GM19324 (cell line): ENCODE results near the gene TPRN.

Experiments
- ATAC-seq: cut with Tn5 transposase; IDR thresholded peaks from one replicate; pipeline ENCODE4 v1.9.1; 2021; ENCODE audit warnings: mild to moderate bottlenecking, moderate library complexity; ENCODE audit not compliant: unreplicated experiment, low FRiP score

Gene TPRN

DNA sequence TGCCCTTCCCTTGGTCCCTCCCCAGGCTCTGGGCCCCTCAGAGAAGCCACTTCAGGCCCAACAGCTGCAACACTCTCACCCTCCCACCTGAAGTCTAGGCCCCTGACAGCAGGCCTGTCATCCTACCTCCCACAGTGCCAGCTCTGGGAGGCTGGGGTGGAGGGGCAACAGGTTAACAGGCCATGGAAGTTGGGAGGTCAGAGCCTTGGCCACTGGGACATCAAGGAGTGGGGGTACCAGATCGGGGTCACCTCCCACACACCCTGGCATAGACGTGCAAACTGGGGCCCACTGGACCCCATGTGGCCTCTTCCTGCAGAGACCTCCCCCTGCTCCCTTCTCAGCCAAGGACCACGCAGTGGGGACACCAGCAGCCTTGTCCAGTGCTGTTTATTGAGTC is 9.3 kb downstream of the TPRN start:
- no peak for ATAC-seq

GRCh38 chr9:137190315-137190856 is 10.2 kb downstream of the TPRN start:
- no peak for ATAC-seq

GRCh38 chr9:137189297-137190295 is 10.9 kb downstream of the TPRN start:
- no peak for ATAC-seq

DNA sequence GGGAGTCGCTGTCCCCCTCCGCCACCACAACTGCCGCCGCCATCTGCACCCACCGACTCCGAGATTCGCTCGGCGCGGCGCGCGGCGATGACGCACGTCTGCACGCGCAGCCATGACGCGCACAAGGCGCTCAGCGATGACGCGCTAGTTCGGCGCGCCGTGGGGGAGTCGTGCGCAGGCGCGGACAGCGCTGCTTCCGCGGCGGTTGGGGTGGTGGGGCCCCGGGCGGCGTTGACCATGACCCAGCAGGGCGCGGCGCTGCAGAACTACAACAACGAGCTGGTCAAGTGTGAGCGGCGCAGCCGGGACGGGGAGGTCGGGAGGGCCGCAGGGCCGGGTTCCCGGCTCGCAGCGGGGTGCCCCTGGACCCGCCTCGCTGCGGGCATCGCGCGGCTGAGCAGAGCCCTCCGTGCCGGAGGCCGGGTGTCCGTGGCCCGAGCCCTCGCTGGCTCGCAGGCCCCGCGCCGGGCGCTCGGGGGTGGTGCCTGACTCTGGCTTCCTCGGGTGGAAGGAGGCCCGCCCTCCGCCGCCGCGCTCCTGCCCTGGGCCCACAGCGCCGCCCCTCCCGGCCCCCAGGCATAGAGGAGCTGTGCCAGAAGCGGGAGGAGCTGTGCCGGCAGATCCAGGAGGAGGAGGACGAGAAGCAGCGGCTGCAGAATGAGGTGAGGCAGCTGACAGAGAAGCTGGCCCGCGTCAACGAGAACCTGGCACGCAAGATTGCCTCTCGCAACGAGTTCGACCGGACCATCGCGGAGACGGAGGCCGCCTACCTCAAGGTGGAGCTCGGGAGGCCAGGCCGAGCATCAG is 11.8 kb downstream of the TPRN start, which contains the start of the genes ANAPC2 and SSNA1:
Gene ANAPC2 (minus strand): TSS at position 71 of the 807 bp plus-strand sequence. CDS start 28 bp downstream, at position 43.
Gene SSNA1 (plus strand): TSS at position 187 of the 807 bp plus-strand sequence. CDS start 51 bp downstream, at position 238.
- peak; percentile 86 for ATAC-seq

DNA sequence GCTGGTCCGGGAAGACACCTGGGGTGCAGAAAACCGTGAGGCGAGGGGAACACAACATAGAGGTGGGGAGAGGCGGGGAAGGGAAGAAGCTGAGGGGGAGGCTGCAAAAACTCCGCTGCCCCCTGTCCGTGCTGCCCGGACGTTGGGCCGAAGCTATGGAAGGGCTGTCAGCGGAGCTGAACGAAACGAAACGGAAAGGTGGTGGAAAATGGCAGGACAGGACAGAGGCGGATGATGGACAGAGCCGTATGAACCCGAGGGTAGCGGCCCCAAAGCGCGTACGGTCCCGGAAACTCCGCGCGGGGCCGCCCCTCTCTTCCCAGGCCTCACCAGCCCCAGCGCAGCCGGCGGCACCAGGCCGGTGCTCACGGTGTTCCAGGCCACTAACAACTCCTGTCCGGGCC is 12.5 kb downstream of the TPRN start:
- no peak for ATAC-seq

DNA sequence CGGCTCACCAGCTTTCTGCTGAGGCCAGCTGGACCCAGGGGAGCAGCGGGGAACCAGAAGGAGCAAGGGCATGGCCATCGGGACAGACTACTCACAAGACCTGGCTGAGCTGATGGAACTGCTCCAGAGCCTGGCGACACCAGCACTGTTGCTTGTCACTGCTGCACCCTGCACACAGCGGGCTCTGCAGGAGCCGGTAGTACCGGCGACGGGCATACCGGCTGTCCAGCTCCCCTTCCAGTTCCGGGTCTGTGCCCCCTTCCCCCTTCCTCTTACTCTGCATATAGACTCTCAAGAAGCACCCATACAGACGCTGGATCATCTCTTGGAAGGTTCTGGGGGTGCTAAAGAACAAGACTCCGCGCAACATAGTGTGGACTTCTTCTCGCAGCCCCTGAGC is 13.2 kb downstream of the TPRN start:
- ATAC-seq: no peak

- ATAC-seq: no peak
Observed at GRCh38 chr9:137186385-137186784, 14.2 kb downstream of the TPRN start.

DNA sequence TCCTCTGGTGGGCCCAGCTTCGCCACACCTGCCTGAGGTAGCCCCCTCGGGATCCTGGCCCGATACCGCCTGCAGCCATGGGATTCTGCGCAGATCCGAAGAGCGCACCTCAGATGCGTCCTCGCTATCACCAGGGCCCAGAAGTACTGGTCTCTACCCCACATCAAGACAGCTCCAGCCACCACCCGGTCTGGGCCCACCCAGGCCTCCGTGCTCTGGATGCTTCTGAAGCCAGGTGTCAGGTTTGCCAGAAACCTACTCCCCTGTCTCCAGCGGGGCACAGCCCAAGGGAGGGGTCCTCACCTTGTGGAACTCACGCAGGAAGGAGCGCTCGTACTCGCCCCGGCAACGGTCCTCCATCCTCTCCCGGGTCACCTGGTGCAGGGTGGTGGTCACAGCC is 14.6 kb downstream of the TPRN start:
- no peak for ATAC-seq

- ATAC-seq: no peak
Observed at GRCh38 chr9:137184881-137185660, 15.5 kb downstream of the TPRN start.

GRCh38 chr9:137183980-137184595 is 16.5 kb downstream of the TPRN start:
- no peak for ATAC-seq

- no peak for ATAC-seq
Observed at GRCh38 chr9:137182836-137183235, 17.7 kb downstream of the TPRN start.

GRCh38 chr9:137181680-137182079 is 18.9 kb downstream of the TPRN start:
- ATAC-seq: no peak

GRCh38 chr9:137180491-137180890 is 20.1 kb downstream of the TPRN start:
- ATAC-seq: no peak

DNA sequence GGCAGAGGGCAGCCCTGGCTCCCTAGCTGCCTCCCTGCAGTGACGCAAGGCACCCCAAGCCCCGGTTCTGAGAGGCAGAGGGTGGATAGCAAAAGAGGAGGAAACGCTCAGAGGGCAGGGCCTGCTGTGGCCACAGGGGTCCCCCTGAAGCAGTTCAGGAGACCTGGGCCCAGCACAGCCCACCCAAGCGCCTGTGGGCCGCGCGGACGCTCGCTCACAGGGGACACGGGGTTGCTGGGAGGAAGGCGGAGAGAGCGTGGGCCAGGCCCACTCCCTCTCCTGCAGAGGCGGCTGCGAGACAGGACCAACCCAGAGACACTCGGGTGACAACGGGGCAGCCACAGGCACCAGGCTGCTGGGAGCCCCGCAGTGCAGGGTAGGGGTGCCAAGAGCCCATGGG is 20.8 kb downstream of the TPRN start:
- no peak for ATAC-seq

DNA sequence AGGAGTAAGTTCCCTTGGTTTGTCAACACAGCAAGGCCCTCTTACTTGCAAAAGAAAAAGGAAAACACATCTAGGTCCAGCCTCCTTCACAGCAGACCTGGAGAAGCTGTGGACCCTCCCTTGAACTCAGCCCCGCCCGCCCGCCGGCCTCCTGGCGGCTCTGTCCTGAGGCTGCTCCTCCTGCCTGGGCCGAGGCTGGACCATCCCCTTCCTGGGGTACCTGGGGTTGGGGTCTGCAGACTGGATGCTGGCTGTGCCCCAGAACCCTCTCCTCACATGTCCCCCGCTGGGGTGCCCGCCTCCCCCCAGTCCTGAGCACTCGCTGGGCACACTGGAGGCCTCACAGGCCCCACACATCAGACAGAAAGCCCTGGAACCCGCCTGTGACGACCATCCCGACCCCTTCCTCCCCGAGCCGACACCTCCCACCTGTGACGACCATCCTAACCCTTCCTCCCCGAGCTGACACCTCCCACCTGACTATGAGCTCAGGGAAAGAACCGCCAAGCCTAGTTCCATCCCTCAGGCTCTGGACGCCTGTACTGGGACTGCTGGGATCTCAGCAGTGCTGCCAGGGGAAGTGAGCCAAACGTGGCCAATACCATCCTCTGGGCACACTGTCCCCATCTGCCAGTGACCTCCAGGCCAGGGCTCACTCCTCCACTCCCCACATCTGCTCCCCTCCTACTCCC is 21.5 kb downstream of the TPRN start:
- no peak for ATAC-seq

DNA sequence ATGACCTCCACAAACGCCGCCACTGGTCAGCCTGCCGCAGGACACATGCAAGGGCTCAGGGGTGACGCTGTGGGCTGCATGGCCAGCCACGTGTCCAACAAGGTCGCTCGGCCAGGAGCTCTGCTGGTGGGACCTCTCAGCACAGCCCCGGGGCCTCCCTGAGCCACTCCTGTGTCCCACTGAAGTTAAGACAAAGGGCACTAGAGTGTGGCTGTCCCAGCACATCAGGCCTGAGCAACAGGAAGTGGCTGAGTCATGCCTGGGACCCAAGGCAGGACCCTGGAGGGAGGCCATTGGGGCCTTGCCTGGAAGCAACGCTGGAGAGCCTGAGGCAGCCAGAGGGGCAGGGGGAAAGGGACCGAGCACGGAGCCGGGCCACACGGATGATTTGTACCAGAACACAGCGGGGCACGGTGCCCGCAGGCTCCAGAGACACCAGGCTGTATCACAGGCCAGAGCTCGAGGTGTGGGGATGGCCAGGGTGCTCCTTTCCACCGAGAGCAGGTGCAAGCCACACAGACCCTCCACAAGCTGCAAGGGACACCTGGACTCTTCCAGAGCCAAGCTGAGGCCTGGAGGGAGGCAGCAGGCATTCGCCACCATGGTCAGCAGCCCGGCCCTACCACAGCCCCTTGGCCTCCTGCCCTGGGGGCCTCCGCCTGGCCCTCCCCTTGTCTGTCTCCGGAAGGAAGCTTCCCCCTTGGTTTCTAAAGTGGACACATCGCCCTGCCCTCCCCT is 22.2 kb downstream of the TPRN start:
- no peak for ATAC-seq

DNA sequence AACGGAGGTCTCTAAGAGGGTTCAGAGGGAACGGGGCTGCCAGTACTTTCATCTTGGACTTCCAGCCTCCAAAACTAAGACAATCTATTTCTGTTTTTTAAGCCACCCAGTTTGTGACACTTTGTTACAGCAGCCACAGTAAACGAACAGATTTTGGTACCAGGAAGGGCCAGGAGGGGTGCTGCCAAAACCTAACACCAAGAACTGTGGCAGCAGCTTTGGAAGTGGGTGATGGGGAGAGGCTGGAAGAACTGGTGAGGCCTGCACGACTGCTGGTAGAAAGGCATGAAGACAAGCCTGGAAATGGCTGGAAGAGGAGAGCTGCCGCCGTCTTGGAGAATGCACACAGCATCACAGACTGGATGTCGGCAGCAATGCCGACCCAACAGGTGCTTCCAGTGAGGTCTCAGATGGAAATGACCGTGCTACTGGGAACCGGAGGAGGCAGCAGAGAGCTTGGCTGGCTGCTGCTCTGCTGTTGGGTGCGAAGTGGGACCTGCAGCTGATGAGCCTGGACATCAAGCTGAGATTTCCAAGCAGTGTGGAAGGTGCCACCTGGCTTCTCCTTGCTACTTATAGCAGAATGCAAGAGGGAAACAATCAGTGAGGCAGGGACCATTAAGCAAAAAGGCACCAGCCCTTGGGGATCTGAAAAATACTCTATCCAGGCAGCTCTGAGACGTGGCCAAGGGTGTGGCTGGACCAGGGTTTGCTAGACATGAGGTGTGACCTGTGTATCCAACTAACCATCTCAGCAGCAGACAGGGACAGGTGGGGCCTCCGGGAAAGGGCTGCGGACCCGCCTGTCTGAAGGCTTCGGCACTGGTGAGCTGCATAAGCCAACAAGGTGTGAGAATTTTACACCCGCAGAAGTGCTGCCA is 24.0 kb downstream of the TPRN start:
- no peak for ATAC-seq
